GM21576 (cell line): ENCODE measurements around the gene CDH13.

Source experiments
- ATAC-seq: cut with Tn5 transposase; IDR thresholded peaks from one replicate; pipeline ENCODE4 v1.9.1; 2021; ENCODE audit warnings: mild to moderate bottlenecking, moderate library complexity; ENCODE audit not compliant: unreplicated experiment

The CDH13 gene

DNA sequence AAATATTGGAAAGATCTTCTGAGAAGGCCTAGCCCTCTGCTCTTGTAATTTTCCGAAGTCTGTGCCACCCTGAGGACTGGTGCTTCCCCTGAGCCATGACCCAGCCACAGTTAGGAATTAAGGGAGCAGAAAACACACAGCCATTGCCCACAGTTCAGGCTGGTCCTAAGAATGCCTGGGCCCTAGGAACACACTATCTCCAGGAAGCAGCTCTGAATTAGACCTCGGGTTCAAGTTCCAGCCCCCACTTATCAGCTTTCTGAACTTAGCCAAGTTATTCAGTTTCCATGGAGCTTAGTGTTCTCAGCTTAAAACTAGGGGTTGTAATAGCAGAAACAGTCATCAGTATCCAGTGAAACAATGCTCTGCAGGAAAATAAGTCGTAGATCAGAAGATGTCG is 56.0 kb downstream of the CDH13 start:
- ATAC-seq = no peak

DNA sequence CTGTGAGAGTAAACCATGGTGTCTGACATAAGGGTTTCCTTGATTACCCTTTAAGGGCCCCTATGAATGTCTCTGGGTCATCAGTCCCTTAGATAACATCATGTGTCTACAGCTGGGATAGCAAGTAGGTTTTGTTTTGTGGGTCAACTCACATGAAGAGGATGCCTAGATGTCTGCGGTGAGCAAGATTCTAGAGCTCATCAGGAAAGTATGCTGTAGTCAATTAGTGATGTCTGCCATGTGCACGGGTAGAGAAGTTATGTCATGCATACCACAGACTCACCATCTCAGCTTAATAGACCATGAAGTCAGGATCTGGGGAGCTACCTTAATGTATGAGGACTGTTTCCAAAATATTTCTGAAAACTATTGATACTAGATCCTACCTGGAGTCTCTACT is 57.5 kb downstream of the CDH13 start:
- no peak for ATAC-seq

DNA sequence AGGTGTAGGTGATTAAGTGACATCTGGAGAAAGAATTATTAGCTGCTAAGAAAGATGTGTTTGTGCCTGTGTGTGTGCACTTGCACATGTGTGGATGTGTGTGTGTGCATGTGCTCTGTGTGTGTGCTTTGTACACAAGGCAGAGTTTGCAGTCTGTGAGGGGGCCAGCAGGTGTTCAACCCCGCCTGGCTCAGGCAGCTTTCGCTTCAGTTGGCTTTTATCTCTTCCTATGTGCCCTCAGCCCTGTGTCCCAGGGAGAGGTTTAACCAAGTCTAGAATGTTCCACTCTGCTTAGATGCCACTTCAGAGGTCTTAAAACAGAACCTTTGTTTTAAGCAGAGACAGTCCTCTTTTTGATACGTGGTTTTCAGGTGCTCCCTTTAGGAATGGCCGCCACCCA is 58.8 kb downstream of the CDH13 start:
- ATAC-seq = no peak

DNA sequence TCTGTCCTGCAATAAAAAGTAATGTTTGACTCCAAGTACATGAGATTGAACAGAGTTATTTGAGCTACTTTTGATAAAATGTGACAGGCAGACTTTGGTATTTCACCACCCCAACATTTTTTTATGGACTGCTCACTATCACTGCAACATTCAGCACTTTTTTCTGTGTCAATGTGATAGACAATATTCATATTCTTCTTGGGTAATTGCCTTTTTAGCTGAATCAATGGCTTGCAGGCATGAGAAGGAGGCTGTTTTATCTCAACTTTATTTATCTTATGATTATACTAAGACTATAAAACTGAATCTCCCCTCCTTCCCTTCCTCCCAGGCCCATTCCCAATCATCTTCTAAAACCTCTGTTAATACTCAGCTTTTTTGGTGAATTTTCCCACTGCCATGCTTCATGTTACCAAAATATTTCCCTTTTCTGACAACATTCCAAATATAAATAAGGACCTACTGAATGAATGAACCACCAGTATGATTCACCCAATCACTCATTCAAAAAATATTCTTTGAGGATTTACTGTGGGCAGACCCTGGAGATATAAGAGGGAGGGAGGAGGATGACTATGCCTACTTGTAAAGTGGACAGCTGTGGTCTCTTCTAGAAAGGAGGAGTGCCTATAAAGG is 67.6 kb downstream of the CDH13 start:
- ATAC-seq = no peak

DNA sequence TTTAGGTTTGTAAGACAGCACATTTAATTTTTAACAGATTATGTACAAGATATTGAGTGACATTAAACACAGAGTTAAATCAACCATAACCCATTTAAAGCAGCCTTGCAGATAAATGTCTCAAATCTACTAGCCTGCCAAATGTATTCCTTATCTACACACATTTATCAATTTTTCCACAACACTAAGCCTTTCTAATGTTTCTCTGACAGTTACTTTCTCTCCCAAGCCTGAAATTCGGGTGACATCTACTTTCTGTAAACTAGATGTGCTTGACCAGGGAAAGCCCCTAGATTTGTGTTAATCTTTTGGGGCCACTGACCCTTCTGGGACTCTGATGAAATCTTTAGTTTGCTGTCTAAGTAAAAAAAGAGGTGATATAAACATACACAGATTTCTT is 69.0 kb downstream of the CDH13 start:
- no peak for ATAC-seq

DNA sequence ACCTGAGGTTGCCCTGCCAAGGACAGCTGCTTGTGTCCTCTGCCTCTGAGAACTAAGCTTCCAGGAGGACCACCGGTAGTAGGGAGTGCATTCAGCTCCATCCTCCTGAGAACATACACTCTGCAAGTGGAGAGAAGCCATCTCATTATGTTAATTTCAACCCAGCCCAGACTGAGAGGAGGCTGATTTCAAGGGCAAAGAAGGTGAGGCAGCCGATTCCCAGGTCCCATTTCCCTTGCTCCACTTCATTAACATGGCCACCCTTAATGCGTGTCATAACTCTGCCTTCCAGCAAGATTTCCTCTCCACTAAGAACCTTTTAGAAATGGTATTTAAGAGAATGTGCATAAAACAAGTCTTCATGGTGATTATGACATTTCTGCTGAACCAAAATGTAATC is 72.5 kb downstream of the CDH13 start:
- ATAC-seq = no peak

DNA sequence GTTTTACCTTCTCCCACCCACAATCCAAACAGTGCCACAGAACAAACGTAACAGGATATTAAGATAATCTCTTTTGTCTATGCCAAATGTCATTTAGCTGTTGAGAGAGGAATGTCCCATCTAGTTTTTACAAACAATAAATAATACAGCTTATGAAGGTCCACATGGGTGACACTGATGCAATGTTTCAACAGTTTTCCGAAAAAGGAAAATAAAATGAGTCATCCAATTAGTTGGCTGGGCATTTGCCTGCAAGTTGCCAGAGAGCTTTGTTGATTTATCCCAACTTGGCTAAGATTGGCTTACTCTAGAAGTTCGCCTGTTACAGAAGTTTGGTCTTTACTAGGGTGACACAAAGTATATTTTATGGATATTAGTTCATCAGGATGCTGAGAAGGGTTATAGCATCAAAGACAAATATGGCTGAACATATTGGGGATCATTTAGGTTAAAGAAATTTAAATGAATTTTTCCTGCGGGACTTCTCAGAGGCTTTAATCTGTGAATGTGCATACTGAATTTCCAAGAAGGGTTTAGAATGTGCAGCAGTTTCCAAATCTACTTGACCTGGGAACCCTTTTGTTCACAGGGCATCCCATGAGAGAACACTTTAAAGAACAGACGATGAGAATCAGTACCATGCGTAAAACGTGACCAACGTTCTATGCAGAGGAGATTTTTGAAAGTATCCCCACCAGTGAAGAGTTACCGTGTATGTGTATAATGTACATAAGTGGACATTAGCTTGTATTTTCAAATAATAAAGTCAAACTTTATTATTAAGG is 73.1 kb downstream of the CDH13 start:
- ATAC-seq = no peak

DNA sequence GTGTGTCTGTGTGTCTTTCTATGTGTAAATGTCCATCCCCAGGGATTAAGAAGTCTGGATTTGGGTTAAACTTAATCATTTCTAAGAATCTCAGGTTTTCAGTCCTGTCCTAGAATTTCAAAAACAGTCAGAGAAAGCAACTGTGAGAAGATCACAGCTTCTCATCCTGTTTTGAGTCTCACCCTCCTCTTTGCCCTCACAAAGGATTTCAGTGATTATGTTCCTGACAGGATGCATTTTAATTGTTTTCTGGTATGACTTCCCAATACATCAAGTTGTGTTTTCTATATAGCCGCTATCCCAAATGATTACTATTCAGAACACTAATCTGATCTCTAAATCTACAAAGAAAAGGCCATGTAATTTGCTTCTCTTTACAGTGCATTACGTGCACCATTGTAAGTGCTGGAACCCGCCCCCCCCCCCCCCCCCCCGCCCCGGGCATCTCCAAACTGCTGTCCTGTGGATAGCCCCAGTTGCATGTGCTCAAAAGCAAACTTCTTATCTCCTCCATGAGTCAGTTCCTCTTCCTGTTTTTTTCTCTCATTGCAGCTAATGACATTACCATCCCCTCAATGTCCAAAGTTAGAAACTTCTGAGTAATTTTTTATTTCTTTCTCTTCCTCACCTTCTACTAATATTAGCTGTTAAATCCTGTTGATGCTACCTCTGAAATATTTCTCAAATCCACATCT is 73.9 kb downstream of the CDH13 start:
- no peak for ATAC-seq

DNA sequence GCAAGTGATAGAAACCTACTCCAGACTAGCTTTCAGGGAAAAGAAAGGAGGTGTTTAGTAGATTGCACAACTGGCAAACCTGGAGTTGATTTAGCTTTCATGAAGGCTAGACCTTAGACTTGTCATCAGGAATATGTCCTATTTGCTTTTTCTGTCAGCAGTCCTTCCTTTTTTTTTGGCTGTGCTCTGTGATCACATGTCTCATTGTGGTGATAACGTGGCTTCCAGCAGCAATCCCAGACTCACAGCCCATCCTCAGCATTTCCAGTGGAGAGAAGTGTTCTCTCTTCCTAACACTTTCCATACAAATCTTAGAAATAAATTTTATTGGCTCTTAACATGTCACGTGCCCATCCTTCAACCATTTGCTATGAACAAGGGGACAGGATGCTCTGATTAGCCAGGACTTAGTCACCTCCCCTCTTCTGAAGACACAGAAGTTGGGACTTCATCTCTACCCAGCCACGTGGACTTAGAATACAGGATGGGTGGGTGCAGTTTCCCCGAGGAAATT is 74.7 kb downstream of the CDH13 start:
- no peak for ATAC-seq

DNA sequence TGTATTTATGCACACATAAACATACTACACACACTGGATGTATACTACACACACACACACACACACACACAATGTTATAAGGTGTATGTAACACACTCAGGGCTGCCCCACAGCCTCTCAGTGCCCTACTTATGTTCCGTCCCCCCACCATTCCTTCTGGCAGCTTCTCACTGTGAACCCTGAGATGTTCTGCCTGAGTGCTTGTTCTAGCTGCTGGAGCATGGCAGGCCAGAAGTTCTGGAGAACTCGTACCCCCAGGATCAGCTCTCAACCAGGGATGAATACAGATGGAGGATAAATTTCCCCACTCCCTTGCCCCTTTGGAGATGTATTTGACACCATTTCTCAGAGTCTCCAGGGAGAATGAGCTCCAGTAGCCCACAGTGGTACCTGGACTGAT is 76.4 kb downstream of the CDH13 start:
- ATAC-seq = no peak

DNA sequence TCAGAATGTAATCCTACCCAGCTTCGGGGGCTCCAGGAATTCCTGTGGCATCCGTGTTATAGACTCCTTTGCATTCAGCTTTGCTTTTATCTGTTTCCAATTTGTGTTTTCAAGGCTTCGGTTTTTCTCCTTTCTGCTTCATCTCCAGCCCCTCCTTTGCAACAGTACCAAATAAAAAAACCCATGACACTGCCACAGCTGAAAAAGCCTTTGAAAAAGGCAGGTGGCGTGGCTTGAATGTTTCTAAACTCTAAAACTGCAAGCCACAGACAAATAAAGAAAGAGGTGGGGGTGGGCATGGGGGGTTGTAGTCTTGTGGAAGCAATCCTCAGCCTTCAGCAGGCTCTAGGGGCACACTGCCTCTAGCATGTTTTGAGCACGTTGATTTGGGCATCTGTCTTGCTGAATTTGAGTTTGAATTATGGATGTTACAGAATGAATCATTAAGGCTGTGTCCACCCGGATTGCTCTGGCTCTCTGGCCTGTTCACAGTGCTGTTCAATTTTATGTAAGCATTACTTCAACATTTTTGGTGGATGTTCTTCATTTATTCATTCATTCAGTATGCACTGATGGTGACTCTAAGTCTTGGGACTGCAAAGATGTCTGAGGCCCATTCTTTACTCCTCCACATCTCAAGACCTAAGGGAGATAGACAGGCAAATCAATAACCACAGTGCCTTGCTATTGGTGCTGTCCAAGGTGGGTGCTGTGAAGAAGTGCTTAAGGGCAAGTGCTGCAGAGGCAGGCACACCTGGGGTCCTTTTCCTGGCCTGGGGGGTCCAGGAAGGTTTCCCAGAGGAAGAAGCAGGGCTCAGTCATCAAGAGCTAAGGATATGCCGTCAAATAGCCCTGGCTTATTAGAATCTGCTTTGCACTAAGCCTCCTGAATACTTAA is 77.4 kb downstream of the CDH13 start:
- no peak for ATAC-seq

DNA sequence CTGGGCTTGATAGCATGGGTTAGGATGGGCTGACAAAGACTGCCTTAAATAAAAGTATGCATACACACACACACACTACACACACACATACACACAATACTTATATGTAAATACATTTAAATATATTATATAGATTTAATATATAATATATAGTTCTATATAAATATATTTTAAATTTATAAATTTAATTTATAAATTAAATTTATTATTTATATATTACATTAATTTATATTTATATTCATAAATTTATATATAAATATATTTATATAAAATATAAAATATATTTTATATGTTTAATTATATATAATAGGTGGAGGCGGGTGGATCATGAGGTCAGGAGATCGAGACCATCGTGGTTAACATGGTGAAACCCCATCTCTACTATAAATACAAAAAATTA is 83.2 kb downstream of the CDH13 start:
- no peak for ATAC-seq

DNA sequence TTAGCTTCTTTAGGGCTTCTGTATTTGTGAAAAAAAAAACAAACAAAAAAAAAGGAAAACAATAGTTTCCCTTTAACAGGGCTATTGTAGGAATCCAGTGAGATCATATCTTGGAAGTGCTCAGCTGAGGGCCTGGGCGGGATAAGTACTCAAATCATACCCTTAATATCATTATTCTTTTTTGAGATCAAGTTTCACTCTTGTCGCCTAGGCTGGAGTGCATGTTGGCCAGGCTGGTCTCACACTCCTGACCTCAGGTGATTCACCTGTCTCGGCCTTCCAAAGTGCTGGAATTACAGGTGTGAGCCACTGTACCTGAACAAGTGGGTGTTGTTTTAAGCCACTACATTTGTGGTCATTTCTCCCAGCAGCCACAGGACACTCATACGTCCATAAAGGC is 87.0 kb downstream of the CDH13 start:
- ATAC-seq = no peak

DNA sequence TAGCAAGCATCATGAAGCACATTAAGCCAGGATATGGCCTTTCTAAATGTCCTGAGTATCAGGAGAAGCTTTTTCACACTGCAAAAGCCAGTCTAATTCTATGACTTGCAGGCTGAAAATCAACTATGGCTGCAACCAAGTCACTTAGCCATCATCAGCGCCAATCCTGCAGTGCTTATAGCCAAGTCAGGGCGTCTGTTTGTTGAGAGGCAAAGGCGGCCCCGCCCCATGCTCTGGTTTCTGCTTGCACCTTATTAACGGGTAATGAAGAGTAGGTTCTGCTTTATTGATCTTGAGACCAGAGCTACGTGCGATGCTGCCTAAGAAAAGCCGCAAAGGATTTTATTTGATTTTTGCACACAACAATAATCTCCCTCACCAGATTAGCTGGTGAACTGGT is 88.4 kb downstream of the CDH13 start:
- no peak for ATAC-seq

DNA sequence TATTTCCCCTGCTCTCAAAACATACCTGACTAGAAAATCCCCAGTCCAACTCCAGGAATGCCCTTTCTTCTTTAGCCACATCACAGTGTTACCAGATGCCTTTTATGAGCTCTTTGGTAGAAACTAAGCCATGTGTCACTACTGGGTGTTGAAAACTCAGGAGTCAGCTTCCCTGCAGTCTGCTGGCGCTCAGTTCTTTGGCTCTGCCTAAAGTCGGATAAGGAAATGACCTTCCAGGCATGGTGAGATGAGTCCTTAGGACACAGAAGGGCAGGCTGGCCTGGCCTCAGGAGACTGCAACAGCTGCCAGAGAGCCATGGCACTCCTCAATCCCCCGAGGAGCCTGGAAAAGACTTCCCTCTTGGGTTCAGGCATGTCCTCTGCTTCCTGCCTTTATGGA is 89.1 kb downstream of the CDH13 start:
- no peak for ATAC-seq

DNA sequence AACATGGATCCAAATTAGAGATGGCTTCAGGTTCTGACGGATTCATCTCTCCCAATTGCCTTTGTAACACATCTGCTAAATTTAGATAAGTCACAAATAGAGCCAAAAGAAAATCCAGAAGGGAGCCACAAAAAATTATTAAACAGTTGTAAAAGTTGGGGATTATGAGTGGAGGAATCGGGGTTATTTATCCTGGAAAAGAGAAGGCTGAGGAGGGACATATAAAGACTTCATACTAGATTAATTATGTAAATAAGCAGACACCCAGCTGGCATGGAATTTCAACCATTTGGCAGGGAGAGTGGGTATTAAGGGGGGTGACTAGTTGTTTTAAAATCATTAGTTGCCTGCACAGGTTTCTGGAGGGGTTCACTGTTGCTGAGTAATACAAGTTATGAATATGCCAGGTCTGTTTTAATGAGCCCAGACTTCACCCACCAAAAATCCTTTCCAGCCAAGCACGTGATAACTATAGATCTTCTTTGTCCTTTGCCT is 89.6 kb downstream of the CDH13 start:
- ATAC-seq = no peak

DNA sequence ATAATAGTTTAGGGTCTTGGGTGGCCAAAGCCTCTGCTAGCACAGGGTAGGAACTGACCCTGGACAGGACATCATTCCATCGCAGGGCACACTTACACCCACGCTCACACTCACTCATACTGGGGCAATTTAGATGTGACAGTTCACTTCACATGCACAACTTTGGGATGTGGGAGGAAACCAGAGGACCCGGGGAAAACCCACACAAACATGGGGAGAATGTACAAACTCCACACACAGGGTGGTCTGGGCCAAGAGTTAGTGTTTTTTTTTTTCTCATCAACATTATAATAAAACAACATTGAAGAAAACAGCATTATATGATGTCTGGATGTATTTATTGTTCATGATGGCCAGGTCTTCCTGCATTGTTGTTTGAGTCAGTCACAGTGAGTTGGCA is 93.6 kb downstream of the CDH13 start:
- no peak for ATAC-seq

DNA sequence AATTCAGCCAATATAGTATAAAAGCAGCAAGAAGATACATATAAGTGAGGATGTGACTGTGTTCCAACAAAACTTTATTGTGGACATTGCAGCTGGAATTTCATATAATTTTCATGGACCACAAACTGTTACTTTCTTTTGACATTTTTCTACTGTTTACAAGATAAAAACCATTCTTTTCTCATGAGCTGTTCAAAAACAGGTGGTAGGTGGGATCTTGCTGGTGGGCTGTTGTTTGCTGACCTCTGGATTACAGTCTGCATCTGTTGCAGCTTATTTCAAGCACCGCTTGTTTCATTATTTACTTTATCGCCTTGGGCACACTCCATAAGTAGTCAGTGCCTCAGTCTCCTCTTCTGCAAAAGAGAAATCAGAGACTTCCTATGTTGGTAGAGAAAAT is 99.5 kb downstream of the CDH13 start:
- no peak for ATAC-seq

DNA sequence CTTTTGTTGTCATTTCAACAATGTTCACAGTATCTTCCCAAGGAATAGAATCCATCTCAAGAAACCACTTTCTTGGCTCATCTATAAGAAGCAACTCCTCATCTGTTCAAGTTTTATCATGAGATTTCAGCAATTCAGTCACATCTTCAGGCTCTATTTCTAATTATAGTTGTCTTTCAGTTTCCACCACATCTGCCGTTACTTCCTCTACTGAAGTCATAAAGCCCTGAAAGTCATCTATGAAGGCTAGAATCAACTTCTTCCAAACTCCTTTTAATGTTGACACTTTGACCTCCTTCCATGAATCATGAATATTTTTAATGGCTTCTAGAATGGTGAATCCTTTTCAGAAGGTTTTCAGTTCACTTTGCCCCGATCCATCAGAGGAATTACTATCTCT is 102.1 kb downstream of the CDH13 start:
- no peak for ATAC-seq

DNA sequence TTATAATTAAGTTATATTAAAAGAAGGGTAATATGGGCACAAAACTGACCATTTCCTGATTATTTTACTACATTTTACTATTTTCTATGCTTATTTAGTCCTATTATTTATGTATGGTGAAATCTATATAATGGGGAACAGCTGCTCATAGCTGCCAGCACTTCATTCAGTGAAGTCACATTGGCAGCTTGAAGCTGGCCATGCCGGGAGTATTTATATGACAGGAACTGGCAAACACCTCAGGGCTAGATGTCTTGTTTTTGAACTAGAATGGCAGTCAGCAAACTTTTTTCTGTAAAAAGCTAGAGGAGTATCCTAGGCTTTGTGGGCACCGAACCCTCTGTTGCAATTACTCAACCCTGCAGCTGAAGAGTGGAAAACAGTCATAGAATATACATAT is 104.1 kb downstream of the CDH13 start:
- no peak for ATAC-seq

DNA sequence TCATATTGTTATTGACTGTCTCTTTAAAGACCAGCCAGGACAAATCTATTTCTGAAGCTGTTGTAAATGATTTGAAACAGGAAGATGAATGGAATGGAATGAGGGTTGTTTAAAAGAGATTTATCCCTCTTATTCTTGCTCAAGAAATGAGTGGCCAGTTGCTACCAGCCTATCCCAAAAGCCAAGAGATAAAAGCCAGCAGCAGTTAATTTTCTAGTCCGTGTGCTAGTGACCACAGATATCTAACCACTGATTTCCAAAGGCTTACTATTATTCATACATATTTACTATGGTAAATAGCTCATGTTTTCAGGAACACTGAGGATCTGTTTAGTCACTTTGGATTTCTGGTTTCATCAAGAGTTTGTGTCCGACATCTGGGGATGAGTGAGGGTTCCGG is 105.7 kb downstream of the CDH13 start:
- ATAC-seq = no peak
